OCI-LY7 (cell line): ENCODE results near the gene TAF8. TPM values are rescaled to one million over a fixed set of nuclear protein-coding genes. Genes with fewer than 3 reads are reported as not detected.
A peak's percentile ranks its signal among the peaks of the same experiment; 100 is the strongest.

Experiments used
- BruUV-seq: library from RNA; stranded (reverse); fragments of 400-500 nt; replicated peaks from 2 replicates; lab custom pipeline; 2021; lab: Mats Ljungman, UMichigan
- CTCF ChIA-PET: fragments of 300-600 bp; sonication (Branson Sonifier 250); formaldehyde crosslinking; loops from one replicate; lab custom pipeline; 2022; ENCODE audit warnings: antibody characterized with exemption; ENCODE audit not compliant: unreplicated experiment; lab: Charles Lee
- POLR2A ChIA-PET: fragments of 300-600 bp; sonication (Branson Sonifier 250); formaldehyde crosslinking; loops from one replicate; lab custom pipeline; 2022; ENCODE audit warnings: antibody characterized with exemption; lab: Charles Lee
- DNase-seq: peaks from one replicate; pipeline ENCODE4 v3.0.0-alpha.2; 2015; ENCODE audit warnings: low spot score
- H2AFZ ChIP-seq: fragments of 200-600 bp; sonication (generic), shearing (Covaris generic); 2 replicates; pipeline ENCODE4 v1.6.1; 2014; ENCODE audit warnings: mild to moderate bottlenecking, antibody characterized with exemption, low read length, moderate library complexity
- H3K27ac ChIP-seq: fragments of 200-600 bp; sonication (generic); 2 replicates; pipeline ENCODE4 v1.5.1; 2014; ENCODE audit warnings: mixed run types, low read depth, mild to moderate bottlenecking, moderate library complexity, low read length, inconsistent platforms; ENCODE audit not compliant: poor library complexity, severe bottlenecking
- H3K36me3 ChIP-seq: fragments of 200-600 bp; sonication (generic); 2 replicates; pipeline ENCODE4 v1.6.1; 2014; ENCODE audit warnings: mild to moderate bottlenecking, antibody characterized with exemption, low read length, moderate library complexity, mixed read lengths; ENCODE audit not compliant: insufficient read depth
- H3K4me1 ChIP-seq: fragments of 200-600 bp; sonication (generic); 2 replicates; pipeline ENCODE4 v1.5.1; 2014; ENCODE audit warnings: mild to moderate bottlenecking, low read length; ENCODE audit not compliant: insufficient read depth, poor library complexity, severe bottlenecking
- H3K4me2 ChIP-seq: fragments of 200-600 bp; sonication (generic); 2 replicates; pipeline ENCODE4 v1.6.1; 2014; ENCODE audit warnings: mild to moderate bottlenecking, low read length
- H3K4me3 ChIP-seq: fragments of 200-600 bp; sonication (generic); 2 replicates; pipeline ENCODE4 v1.5.1; 2014; ENCODE audit warnings: mild to moderate bottlenecking, low read depth, low read length; ENCODE audit not compliant: poor library complexity, severe bottlenecking
- H3K79me2 ChIP-seq: fragments of 200-600 bp; sonication (generic); 2 replicates; pipeline ENCODE4 v1.6.1; 2016; ENCODE audit warnings: low read depth, mild to moderate bottlenecking, low read length, moderate library complexity, mixed read lengths; ENCODE audit not compliant: insufficient read depth
- H3K9me2 ChIP-seq: fragments of 200-600 bp; sonication (generic); 2 replicates; pipeline ENCODE4 v1.6.1; 2016; ENCODE audit warnings: mild to moderate bottlenecking, low read length, mixed read lengths; ENCODE audit not compliant: insufficient read depth
- H3K9me3 ChIP-seq: fragments of 200-600 bp; sonication (generic); 2 replicates; pipeline ENCODE4 v1.6.1; 2014; ENCODE audit warnings: mild to moderate bottlenecking, mixed run types, low read length, mixed read lengths
- H4K20me1 ChIP-seq: fragments of 200-600 bp; sonication (generic); 2 replicates; pipeline ENCODE4 v1.6.1; 2014; ENCODE audit warnings: mild to moderate bottlenecking, antibody characterized with exemption, low read length, moderate library complexity, mixed read lengths; ENCODE audit not compliant: insufficient read depth
- CTCF ChIP-seq: fragments of 200-600 bp; sonication (generic); conservative IDR thresholded peaks from 2 replicates; pipeline ENCODE4 v1.5.1; 2014; ENCODE audit warnings: mild to moderate bottlenecking, antibody characterized with exemption, low read length, moderate library complexity, mixed read lengths
- EZH2phosphoT487 ChIP-seq: fragments of 200-600 bp; sonication (generic); IDR thresholded peaks from 2 replicates; pipeline ENCODE4 v1.6.1; 2018; ENCODE audit warnings: low read depth, borderline replicate concordance, mild to moderate bottlenecking, mixed run types, antibody characterized with exemption, low read length, moderate library complexity, mixed read lengths
- intact Hi-C: fragments of 100-400 bp; cut with micrococcal nuclease; formaldehyde crosslinking; loops from one replicate; pipeline ENCODE4 v1.10.0; 2022; ENCODE audit not compliant: unreplicated experiment
- total RNA-seq, 2 experiments: library from RNA; depleted of rRNA in 1 of 2; stranded (reverse); fragments of >200 nt in 1 of 2; shearing (Covaris generic) in 1 of 2; gene quantifications; 2 replicates each; pipeline ENCODE4 v1.2.3, GENCODE V29; 2014 to 2022

The TAF8 gene
- total RNA-seq, 2 experiments from 2014 or later = 35.1 to 47.8 TPM

GRCh38 chr6:42012501-42013133, 37.7 kb upstream of the TAF8 start:
- BruUV-seq = no TSS peak
- Histone ChIP-seq H3K9me2 (no peaks in the 10 kb centered on the region), H3K9me3 (no peaks in the 10 kb centered on the region; the same call in 1 of the 2 replicates), H3K4me3 (peak overlapping the region; percentile 17), H3K79me2 (peaks cover 29% of the 10 kb centered on the region; the same call in 1 of the 2 replicates), H3K4me2 (peak overlapping the region; percentile 47), H3K4me1 (peaks cover 88% of the 10 kb centered on the region), H4K20me1 (no peaks in the 10 kb centered on the region), H3K36me3 (peaks cover 13% of the 10 kb centered on the region), H2AFZ (no peak overlapping the region; the same call in 1 of the 2 replicates), H3K27ac (peak overlapping the region; percentile 97)
- POLR2A ChIA-PET = interaction anchor here (0.5 to 6.2 kb wide), 8 partner anchors 9 to 279 kb away, joined by 3 to 60 read pairs (median 6); no protein-coding TSS in a partner anchor
- intact Hi-C loops = no loop called here
- no peak for TF ChIP-seq EZH2phosphoT487
- CTCF ChIA-PET = interaction anchor here (0.5 to 1.0 kb wide), 3 partner anchors 9 to 72 kb away, joined by 3 to 4 read pairs (median 3); no protein-coding TSS in a partner anchor
- DNase-seq = no peak

- peak overlapping the region; percentile 97 for H3K27ac ChIP-seq
- TF ChIP-seq EZH2phosphoT487 (no peak), CTCF (no peak)
- H3K9me3 ChIP-seq = no peaks in the 10 kb centered on the region; the same call in 1 of the 2 replicates
- POLR2A ChIA-PET = interaction anchor here (0.5 to 6.2 kb wide), 4 partner anchors 8 to 15 kb away, joined by 3 to 60 read pairs (median 16); no protein-coding TSS in a partner anchor
- peaks cover 30% of the 10 kb centered on the region; the same call in 1 of the 2 replicates for H3K79me2 ChIP-seq
- BruUV-seq = no TSS peak
- H3K4me2 ChIP-seq = peak overlapping the region; percentile 47
- H3K4me1 ChIP-seq = peaks cover 85% of the 10 kb centered on the region
- no peak for DNase-seq
- H3K9me2 ChIP-seq = no peaks in the 10 kb centered on the region
- peaks cover 13% of the 10 kb centered on the region for H3K36me3 ChIP-seq
- H3K4me3 ChIP-seq = peak overlapping the region; percentile 17
- intact Hi-C loops = no loop called here
- no peaks in the 10 kb centered on the region for H4K20me1 ChIP-seq
- H2AFZ ChIP-seq = no peak overlapping the region; the same call in 1 of the 2 replicates
- CTCF ChIA-PET = interaction anchor here (0.5 kb wide), 1 partner anchor 72 kb away, joined by 3 read pairs; no protein-coding TSS in a partner anchor
These were observed 37.2 kb upstream of the TAF8 start for GRCh38 chr6:42013134-42013516.

GRCh38 chr6:42017021-42017643, 33.2 kb upstream of the TAF8 start:
- intact Hi-C loops = no loop called here
- DNase-seq = peak; percentile 50
- BruUV-seq = no TSS peak
- Histone ChIP-seq H2AFZ (0 out of 2 replicates have a peak overlapping the region, but pooled peaks have one; percentile 1), H3K36me3 (peaks cover 13% of the 10 kb centered on the region), H4K20me1 (no peaks in the 10 kb centered on the region), H3K4me2 (peak overlapping the region; percentile 49), H3K79me2 (peaks cover 35% of the 10 kb centered on the region; the same call in 1 of the 2 replicates), H3K9me2 (no peaks in the 10 kb centered on the region), H3K4me1 (peaks cover 87% of the 10 kb centered on the region), H3K4me3 (peak overlapping the region; percentile 8), H3K27ac (peak overlapping the region; percentile 81), H3K9me3 (peaks cover 4% of the 10 kb centered on the region; the same call in 1 of the 2 replicates)
- TF ChIP-seq CTCF (no peak), EZH2phosphoT487 (no peak)
- ChIA-PET POLR2A (interaction anchor here (0.6 to 2.3 kb wide), 9 partner anchors 9 to 912 kb away, joined by 3 to 9 read pairs (median 4); partner anchors contain the start of gene CNPY3), CTCF (interaction anchor here (0.9 kb wide), 1 partner anchor 11 kb away, joined by 3 read pairs; no protein-coding TSS in a partner anchor)
